Psoas muscle (tissue), 8 donors: ENCODE data around the gene MAN1B1. TPM values are rescaled to one million over a fixed set of nuclear protein-coding genes. Genes with fewer than 3 reads are reported as not detected.

ENCODE experiments used
- ATAC-seq, 4 donors: fragments of 200-7000 bp; cut with Tn5 transposase; one replicate each; pipeline ENCODE4 v1.9.1; 2020; ENCODE audit warnings: moderate library complexity in 3 of 4, mild to moderate bottlenecking in 2 of 4
- DNase-seq, 2 donors: peaks; one replicate each; pipeline ENCODE4 v3.0.0-alpha.2; 2020
- H3K27ac ChIP-seq: fragments of 200-600 bp; one replicate; pipeline ENCODE4 v1.8.0; 2022
- H3K27me3 ChIP-seq, 3 donors: fragments of 200-600 bp in 1 of 3; one replicate each; pipeline versions ENCODE4 v1.6.1 to v1.8.0; 2013 to 2022; ENCODE audit warnings: low read length in 2 of 3, mild to moderate bottlenecking in 2 of 3, moderate library complexity in 1 of 3; ENCODE audit not compliant: insufficient read depth in 3 of 3
- H3K36me3 ChIP-seq, 2 donors: fragments of 200-600 bp in 1 of 2; one replicate each; pipeline versions ENCODE4 v1.6.1 to v1.8.0; 2013 to 2022; ENCODE audit warnings: low read depth in 1 of 2, mild to moderate bottlenecking in 1 of 2, moderate library complexity in 1 of 2; ENCODE audit not compliant: insufficient read depth in 1 of 2
- H3K4me1 ChIP-seq: fragments of 200-600 bp; one replicate; pipeline ENCODE4 v1.8.0; 2022
- H3K4me3 ChIP-seq: fragments of 200-600 bp; one replicate; pipeline ENCODE4 v1.8.0; 2022; ENCODE audit warnings: mild to moderate bottlenecking
- H3K9me3 ChIP-seq: fragments of 200-600 bp; one replicate; pipeline ENCODE4 v1.8.0; 2022
- WGBS, 3 donors: extraction: QIAGEN DNeasy Blood & Tissue Kit; methylation state at CpG; one replicate each; pipeline versions ENCODE4 v1.1.6 to v1.1.7; 2013; 5-methylcytosine and 5-hydroxymethylcytosine counted together
- intact Hi-C, 2 donors: fragments of 100-400 bp; cut with DNase I; formaldehyde crosslinking; loops; one replicate each; pipeline versions ENCODE4 v1.11.0 to v1.14.2; 2022
- polyA plus RNA-seq, 3 donors: library from polyadenylated mRNA; stranded (reverse); fragments of 200-250 nt; gene quantifications; one replicate each; pipeline ENCODE4 v1.2.3, GENCODE V29; 2013
- total RNA-seq, 4 donors: library from RNA; stranded (reverse); fragmentation: NEBNext Ultra II Directional in 2 of 4; extraction: Animal tissue kit (Norgen Biotek cat#: 25700) in 2 of 4; gene quantifications; one replicate each; pipeline versions ENCODE4 v1.2.1 to v1.2.4, GENCODE V29; 2021 to 2023
- TF ChIP-seq, protein P1 (sequence below): fragments of 200-600 bp; IDR thresholded peaks from one replicate; pipeline ENCODE4 v1.8.0; 2022; ENCODE audit warnings: antibody characterized with exemption
- donor health status: healthy with polysubstance abuse.
- donor health status: DM: no; HTN: no; CAD: no; lungs with moderate emphysema.
- donor health status: Bipolar disorder and iron deficiency.
- donor health status: healthy.
- donor health status: DM: yes; HTN: yes; CAD: no.
- donor health status: DM: no; HTN: no; CAD: no.
- donor health status: DM: no; HTN: no; CAD: no.
- donor health status: DM: yes; HTN: yes; CAD: no.

The MAN1B1 gene
- total and polyA plus RNA-seq, 7 donors: 13.1 to 24.4 (median 14.6) TPM

DNA sequence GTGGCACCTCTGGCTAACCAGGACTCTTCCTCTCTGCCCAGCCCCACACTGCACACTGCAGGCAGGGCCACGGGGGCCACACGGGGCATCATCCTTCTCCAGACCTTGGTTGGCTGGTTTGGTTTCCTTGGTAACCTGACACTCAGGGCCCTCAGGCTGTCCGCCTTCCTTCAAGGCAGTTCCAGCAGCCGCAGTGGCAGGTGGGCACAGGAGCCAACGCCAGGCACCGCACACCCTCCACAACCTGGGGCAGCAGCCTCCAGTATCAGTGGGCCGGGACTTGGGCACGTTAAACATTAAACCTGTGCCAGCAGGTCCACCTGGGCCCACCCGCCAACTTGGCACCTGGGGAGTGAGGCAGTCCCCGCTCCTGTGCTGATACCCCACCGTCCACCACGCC is 42.7 kb upstream of the MAN1B1 start:
- no peaks in the 10 kb centered on the region for H3K9me3 ChIP-seq
- intact Hi-C loops: no loop called here
- H3K4me1 ChIP-seq: peaks cover 15% of the 10 kb centered on the region
- 58 to 71% (median 65%) methylated on average over 11 to 12 of the region's 12 CpGs for WGBS, 3 donors
- DNase-seq (no peak), ATAC-seq (no peak)
- H3K27me3 ChIP-seq: peaks cover 0 to 52% (median 4%) of the 10 kb centered on the region in 3 donors
- peak overlapping the region; percentile 69 for H3K4me3 ChIP-seq
- H3K27ac ChIP-seq: no peak overlapping the region
- TF ChIP-seq, protein P1, sequence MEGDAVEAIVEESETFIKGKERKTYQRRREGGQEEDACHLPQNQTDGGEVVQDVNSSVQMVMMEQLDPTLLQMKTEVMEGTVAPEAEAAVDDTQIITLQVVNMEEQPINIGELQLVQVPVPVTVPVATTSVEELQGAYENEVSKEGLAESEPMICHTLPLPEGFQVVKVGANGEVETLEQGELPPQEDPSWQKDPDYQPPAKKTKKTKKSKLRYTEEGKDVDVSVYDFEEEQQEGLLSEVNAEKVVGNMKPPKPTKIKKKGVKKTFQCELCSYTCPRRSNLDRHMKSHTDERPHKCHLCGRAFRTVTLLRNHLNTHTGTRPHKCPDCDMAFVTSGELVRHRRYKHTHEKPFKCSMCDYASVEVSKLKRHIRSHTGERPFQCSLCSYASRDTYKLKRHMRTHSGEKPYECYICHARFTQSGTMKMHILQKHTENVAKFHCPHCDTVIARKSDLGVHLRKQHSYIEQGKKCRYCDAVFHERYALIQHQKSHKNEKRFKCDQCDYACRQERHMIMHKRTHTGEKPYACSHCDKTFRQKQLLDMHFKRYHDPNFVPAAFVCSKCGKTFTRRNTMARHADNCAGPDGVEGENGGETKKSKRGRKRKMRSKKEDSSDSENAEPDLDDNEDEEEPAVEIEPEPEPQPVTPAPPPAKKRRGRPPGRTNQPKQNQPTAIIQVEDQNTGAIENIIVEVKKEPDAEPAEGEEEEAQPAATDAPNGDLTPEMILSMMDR: no peak
- H3K36me3 ChIP-seq: peaks cover 0 to 8% of the 10 kb centered on the region in 2 donors

DNA sequence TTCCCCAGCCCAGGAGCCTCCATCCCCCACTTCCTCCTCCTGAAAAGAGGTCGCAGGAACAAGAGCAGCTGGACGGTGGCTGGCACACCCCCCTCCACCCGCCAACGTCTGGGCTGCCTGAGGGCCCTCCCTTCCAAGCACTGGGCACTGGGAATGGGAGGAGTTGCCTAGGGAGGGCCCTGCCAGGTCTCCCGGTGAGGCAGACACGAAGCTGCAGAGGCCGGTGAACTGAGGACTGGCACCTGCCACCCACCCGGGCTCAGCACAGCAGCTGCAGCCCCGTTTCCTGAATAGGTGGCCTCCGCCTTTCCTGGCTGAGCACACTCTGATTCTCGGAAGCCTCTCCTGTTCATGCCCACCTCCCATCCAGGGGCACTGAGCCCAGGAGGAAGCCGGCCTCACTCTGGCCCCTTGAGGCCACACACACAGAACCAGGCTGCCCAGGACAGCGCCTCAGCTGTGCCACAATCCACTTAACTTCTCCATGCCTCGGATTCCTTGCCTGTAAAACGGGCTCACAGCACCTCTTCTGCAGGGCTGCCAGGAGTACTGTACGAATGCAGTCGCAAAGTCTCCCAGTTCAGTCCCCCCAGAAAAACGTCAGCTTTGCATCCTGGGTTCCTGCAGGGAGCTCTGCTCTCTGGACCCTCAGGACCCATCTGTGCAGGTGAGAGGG is 42.1 kb upstream of the MAN1B1 start:
- Histone ChIP-seq H3K27me3 (peaks cover 0 to 58% (median 8%) of the 10 kb centered on the region in 3 donors), H3K4me1 (peaks cover 18% of the 10 kb centered on the region), H3K4me3 (peak overlapping the region; percentile 69), H3K36me3 (peaks cover 0 to 2% of the 10 kb centered on the region in 2 donors), H3K9me3 (no peaks in the 10 kb centered on the region), H3K27ac (no peak overlapping the region)
- TF ChIP-seq, protein P1: no peak
- intact Hi-C loops: no loop called here
- DNase-seq (no peak), ATAC-seq (no peak)
- 24 to 38% (median 28%) methylated on average over 17 to 18 of the region's 18 CpGs for whole genome bisulfite sequencing, 3 donors

DNA sequence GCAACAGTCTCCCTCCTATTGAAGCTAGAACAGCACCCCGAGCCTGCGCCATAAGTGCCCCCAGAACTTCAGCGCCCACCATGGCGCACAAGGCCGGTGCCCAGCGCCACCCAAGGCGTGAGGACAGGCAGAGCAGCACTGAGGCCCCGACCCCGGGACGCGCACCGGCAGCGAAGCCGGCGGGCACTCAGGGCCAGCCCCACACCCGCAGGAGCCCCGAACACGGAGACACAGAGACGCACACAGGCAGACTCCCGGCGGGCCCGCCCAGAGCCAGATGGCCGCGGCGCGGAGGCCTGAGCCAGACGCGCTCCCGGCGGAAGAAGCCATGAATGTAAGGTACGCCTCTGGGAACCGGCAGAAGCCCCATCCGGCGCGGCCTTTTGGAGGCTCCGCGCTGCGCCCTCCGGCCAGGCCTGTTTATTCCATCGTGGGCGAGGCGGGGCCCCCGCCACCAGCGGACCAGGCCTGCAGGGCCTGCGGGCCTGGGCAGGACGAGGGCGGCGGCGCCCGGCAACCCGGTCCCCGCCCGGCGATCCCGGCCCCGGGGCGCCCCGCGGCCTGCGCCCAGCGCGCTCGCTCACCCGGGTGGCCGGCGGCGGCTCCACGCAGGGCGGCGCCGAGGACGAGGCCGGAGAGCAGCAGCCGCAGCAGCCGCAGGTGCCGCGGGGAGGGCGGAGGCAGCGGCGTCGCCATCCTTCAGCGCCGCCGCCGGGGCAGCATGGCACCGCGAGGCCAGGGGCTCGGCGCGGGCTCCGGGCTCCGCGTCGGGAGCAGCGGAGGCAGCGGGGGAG is 41.3 kb upstream of the MAN1B1 start:
- peak overlapping the region; percentile 69 for H3K4me3 ChIP-seq
- DNase-seq (no peak), ATAC-seq (peak in 1 of 4 donors; percentile 22)
- intact Hi-C loops: loop anchor here in 1 of 2 donors (2.0 kb wide), 1 partner anchor 19 kb away; no protein-coding TSS in a partner anchor
- 2 to 5% (median 4%) methylated on average over 45 to 96 of the region's 96 CpGs for WGBS, 3 donors
- H3K27ac ChIP-seq: peak overlapping the region; percentile 50
- no peaks in the 10 kb centered on the region for H3K9me3 ChIP-seq
- no peaks in the 10 kb centered on the region for H3K36me3 ChIP-seq
- TF ChIP-seq, protein P1: no peak
- H3K4me1 ChIP-seq: peaks cover 18% of the 10 kb centered on the region
- H3K27me3 ChIP-seq: peaks cover 0 to 59% (median 10%) of the 10 kb centered on the region in 3 donors

DNA sequence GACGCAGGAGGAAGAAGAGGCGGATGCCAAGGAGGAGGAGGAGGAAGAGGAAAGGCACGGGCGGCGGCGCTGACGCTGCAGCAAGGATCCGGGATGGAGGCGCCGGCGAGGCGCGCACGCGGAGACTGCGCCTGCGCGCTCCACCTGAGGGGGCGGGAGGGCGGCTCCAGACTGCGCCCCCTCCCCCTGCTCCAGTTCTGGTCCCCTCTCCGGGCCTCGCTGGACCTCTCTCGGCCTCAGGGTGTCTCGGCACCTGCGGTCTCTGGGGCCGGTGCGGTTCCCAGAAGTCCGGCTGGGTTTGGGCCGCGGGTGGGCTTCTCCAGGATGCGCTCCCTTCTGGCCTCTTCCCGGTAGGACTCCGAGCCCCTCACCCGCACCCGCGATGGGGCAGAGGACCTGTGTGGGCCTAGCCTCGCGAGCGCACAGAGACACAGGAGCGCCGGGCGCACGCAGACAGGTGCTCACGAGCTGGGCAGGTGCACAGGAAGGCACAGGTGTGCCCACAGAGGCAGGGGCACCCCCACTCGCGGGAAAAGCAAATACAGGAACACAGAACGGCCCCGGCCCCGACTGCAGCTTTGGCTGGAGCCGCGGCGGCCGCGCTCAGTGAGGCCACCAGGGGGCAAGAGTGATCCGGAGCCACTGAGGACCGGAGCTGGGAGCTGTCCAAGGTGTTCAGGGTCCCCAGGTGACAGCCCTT is 40.5 kb upstream of the MAN1B1 start, which contains the start of gene NPDC1:
Gene NPDC1, minus strand, starts transcription at position 90 of the 700 bp plus-strand sequence. CDS start 188 bp downstream, outside the sequence.
- intact Hi-C loops: loop anchor here in 1 of 2 donors (2.0 kb wide), 1 partner anchor 19 kb away; no protein-coding TSS in a partner anchor
- Histone ChIP-seq H3K36me3 (no peaks in the 10 kb centered on the region), H3K4me3 (peak within 1 kb of the TSS; percentile 69), H3K27ac (peak within 1 kb of the TSS; percentile 50), H3K4me1 (peaks cover 18% of the 10 kb centered on the region), H3K27me3 (peaks cover 0 to 60% (median 10%) of the 10 kb centered on the region in 3 donors), H3K9me3 (no peaks in the 10 kb centered on the region)
- ATAC-seq (peak; percentile 64 to 83 (median 70)), DNase-seq (peak; percentile 76 to 82)
- TF ChIP-seq, protein P1: peak; percentile 73
- WGBS, 3 donors: 1 to 2% (median 1%) methylated on average over 46 to 57 of the region's 57 CpGs
